HG03342 (cell line): ENCODE data around the gene TMCC1.
"Not testable (repeated sequence)": the region's sequence is repeated elsewhere in the genome, so short reads cannot be mapped to it uniquely, and the experiment has no call there.

Experiments used
- ATAC-seq: cut with Tn5 transposase; IDR thresholded peaks from one replicate; pipeline ENCODE4 v1.9.1; 2021; ENCODE audit warnings: mild to moderate bottlenecking, moderate library complexity; ENCODE audit not compliant: unreplicated experiment

Gene TMCC1

DNA sequence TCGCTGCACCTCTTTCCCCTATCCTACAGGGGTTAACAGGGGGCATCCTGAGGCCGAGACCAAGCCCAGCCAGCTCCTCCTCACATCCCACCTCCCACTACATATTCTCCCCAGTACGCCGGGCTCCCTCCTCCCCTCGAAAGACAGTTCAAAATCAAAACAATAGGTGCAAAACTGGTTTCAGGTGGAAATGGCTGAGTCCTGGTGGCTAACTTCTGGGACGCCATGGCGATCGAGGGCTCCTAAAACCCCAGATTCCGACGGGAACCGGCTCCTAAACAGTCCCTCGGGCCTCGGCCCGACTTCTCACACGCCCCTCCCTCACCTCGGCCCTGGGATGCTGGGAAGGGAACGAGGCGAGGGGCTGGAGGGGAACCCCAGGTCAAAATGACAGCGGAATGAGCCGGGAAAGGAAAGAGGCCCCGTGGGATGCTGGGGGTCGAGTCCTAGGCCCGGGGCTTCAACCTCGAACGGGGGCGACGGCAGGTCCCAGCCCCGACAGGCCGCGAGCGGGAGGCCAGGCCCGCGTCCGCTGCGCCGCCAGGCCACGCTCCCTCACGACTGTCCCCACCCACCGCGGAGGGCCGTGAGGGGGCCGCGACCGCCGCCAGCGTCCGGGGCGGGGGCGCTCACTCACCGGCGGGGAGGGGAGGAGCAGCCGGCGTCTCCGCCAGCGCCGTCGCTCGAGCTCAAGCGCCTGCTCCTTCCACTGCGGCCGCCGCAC is 492 bp downstream of the TMCC1 start:
- peak; percentile 62 for ATAC-seq

DNA sequence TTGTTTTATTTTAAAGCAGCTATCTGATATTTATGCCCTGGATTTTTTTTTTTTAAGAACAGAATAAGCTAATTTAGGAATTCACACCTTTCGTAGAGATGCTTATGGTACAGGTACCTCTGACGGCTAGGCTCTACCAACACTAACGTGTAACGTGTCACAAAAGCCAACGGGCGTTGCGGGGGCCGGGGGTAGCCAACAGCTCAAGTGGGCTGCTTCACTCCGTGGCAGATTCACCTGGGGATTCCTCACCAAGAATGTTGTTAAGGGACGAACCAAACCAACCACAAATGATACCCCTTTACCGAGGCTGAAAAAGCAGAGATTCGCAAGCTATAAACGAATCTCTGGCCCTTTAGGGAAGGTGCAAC is 1.0 kb downstream of the TMCC1 start:
- ATAC-seq: no peak

DNA sequence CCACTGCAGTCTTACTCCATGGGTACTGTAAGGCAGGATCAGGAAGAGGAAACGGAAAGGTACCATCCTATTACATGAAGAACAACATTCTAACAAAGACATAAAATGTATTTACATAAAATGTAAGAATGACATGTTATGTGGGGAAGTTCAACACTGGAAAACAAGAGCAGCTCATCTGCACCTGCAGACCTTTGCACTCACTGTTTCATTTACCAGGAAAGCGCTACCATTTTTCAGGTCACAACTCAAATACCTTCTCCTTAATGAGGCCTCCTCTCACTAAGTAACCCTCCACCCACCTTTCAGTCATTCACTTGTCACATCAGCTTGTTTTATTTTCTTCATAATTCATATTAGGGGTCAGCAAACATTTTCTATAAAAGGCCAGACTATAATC is 2.6 kb downstream of the TMCC1 start:
- ATAC-seq: no peak

DNA sequence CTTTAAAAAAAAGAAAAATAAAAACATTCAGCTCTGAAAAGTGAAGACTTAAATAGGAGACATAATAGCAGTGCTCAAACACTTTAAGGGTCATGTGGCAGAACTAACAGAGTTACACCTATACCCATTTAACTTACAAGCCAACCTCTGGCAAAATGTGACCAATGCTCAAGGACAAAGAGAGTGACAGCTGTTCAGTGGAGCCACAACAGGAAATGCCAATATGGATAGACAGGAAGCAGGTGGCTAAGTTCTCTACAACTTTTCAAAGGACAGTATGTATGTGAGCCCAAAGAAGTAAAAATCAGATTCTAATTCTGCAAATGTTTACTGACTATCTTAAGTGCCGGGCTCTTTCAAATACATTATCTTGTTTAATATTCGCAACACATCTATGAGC is 3.4 kb downstream of the TMCC1 start:
- ATAC-seq: no peak

DNA sequence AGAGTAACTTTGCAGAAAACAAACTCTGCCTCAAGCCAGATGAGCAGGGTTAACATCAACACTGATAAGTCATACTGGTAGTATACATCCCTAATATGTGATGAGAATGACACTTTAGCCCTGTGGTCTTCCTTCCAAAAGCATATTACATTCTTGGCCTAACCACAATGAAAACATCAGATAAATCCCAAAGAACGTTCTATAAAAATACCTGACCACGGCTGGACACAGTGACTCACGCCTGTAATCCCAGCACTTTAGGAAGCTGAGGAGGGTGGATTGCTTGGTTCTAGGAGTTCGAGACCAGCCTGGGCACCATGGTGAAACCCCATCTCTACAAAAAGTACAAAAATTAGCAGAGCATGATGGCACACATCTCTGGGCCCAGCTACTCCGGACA is 4.7 kb downstream of the TMCC1 start:
- no peak for ATAC-seq

DNA sequence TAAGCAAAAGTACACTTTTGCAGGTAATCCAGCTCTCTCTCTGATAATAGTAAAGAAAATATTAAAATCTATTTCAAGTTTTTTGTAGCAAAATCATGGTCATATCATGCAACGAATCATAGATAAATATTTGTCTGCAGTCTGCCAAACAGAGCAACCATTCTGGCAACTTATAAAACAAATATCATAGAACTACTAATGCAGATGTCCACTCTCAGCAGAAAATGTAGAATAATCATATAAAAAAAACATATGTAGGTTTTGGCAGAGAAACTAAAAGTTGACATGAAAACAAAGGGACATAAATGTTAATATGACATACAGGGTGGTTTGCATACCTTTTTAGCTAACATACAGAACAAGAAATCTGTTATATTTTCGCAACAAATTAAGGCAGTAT is 12.2 kb downstream of the TMCC1 start:
- ATAC-seq: no peak

DNA sequence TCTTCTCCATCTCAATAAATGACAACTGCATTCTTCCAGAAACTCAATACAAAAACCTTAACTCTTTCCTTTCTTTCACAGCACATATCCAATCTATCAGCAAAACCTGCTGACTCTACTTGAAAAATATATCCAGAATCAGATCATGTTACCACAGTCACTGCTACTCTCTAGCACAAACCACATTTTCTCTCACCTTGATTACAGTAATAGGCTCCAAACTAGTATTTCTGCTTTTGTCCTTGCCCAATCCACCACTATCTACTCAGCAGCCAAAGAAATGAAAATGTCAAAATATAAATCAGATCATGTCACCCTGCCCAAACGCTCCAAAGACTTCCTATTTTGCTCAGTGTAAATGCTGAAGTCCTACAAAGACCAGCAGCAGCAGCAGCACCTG is 15.2 kb downstream of the TMCC1 start:
- ATAC-seq: no peak

DNA sequence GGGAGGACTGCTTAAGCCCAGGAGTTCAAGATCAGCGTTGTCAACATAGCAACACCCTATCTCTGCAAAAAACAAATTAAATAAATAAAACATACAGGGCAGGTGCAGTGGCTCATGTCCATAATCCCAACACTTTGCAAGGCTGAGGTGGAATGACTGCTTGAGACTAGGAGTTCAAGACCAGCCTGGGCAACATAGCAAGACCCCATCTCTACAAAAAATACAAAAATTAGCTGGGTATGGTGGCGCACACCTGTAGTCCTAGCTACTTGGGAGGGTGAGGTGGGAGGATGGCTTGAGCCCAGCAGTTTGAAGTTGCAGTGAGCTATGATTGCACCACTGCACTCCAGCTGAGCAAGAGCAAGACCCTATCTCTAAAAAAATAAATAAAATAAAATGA is 19.0 kb downstream of the TMCC1 start:
- ATAC-seq: not testable (repeated sequence)

DNA sequence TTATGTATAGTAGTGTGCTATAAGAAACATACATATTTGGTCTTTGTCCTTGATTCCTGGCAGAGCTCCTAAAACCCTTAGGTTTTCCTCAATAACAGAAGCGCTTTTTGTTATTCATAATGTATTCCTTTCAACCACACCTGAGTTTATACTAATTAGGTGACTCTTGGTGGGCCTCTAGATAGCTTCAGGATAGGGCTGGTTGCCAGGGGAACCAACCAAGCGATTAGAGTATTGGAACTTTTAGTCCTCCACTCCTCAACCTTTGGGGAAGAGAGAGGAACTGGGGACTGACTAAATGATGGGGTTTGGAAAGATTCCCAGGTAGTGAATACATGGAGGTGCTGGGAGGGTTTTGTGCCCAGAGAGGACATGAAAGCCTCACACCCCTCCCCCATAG is 24.6 kb downstream of the TMCC1 start:
- no peak for ATAC-seq

DNA sequence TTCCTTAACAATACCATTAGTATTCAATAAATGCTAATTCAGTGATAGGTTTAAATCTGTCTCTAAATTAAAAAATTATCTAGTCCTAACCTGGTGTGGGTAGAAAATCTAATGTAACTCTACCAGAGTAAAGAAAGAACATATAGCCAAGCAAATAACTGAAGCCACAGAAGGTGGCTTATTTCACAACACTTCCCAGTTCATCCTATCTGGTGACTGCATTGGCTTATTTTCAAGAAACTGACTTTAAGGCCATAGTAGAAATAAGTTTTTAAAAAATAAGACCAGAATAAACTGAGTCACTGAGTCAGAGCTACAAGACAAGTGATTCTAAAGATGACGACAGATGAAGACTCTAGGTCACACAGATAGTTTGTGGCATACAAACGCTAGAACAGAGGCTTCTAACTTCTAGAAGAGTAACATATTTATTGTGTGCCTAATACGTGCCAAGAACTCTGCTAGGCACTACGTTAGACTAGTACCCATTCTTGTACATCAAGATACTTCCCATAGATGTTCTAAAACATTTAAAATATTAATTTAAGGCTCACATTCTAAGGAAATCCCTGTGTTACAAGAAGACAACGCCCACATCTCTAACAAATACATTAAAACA is 25.9 kb downstream of the TMCC1 start:
- ATAC-seq: no peak

DNA sequence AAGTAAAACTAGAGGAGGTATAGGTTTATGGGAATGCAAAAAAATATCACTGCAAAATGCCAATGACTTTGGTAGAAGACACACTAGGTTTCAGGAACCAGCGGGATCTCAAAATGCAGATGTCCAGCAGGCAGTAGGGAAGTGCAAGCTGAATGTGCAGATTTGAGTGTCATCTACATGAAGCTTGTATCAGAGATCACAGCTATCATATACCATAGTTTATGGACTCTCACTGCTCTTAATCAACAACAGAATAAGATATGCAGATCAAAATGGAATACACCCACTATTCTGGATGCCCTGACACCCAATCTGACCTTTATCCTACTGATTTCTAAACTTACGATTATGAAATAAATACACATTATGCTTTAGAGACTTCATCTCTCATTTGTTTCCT is 27.7 kb downstream of the TMCC1 start:
- no peak for ATAC-seq

DNA sequence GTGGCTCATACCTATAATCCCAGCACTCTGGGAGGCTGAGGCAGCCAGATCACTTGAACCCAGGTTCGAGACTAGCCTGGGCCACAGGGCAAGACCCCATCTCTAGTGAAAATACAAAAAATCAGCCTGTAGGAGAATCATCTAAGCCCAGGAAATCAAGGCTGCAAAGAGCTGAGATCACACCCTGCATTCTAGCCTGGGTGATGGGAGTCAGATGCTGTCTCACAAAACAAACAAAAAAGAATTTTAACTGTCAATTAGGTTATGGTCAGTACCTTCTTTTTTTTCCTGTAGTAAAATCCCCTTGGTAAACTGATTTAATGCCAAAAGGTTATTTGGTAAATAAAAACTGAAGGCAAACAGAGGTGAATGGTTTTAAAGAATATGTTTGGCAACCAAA is 29.0 kb downstream of the TMCC1 start:
- no peak for ATAC-seq

DNA sequence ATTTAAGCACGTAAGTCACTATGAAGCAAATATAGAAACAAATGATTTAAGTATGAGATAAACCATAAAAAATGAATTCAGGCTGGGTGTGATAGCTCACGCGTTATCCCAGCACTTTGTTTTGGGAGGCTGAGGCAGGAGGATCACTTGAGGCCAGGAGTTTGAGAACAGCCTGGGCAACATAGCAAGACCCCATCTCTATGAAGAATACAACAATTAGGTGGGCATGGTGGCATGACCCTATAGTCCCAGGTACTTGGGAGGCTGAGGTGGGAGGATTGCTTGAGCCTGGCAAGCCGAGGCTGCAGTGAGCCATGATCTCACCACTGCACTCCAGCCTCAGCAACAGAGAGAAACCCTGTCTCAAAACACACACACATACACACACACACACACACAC is 34.2 kb downstream of the TMCC1 start:
- ATAC-seq: no peak

DNA sequence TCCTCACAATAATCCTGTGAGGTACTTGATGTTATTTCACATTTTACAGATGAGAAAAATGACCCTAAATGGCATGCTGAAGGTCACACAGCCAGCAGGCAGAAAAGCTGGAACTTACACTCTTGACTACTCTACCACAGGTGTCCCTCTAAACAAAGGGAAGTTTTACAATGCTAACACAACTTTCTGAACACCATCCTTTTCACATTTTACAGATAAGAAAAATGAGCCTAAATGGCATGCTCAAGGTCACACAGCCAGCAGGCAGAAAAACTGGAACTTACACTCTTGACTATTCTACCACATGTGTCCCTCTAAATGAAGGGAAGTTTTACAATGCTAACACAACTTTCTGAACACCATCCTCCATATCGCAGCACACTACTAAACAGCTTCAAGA is 35.6 kb downstream of the TMCC1 start:
- ATAC-seq: no peak

DNA sequence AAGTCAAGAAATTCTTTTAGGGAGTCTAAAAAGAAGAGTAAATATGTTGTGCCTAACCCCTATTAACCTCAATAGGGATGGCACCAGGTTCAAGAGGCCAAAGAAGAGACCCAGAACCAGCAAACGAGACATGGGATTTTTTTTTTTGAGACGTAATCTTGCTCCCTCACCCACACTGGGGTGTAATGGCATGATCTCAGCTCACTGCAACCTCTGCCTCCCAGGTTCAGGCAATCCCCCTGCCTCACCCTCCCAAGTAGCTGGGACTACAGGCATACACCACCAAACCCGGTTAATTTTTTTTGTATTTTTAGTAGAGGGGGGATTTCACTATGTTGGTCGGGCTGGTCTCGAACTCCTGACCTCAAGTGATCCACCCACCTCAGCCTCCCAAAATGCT is 36.7 kb downstream of the TMCC1 start:
- not testable (repeated sequence) for ATAC-seq

DNA sequence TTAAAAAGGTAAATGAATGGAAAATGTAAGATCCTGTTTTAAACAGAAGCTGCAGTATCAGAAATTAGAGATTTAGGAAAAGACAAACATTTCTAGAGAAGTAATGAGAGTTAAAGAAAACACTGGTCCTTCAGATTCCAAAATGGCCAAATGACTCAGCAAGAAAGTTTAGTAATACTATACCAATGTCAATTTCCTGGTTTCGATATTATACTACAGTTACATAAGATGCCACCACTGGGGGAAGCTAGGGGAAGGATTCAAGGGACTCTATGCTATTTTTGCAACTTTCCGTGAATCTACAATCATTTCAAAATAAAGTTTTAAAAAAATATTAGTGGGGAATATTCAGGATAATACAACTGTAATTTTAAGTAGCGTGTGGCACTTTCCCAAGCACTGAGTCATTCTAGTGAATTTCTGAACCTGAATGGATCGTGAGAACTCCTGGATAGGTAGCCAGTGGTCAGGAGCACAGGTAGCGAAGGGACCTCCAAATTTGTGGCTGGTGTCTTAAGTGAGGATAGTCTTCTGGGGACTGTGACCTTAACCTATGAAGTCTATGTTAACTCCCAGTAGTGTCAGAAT is 37.6 kb downstream of the TMCC1 start:
- no peak for ATAC-seq

DNA sequence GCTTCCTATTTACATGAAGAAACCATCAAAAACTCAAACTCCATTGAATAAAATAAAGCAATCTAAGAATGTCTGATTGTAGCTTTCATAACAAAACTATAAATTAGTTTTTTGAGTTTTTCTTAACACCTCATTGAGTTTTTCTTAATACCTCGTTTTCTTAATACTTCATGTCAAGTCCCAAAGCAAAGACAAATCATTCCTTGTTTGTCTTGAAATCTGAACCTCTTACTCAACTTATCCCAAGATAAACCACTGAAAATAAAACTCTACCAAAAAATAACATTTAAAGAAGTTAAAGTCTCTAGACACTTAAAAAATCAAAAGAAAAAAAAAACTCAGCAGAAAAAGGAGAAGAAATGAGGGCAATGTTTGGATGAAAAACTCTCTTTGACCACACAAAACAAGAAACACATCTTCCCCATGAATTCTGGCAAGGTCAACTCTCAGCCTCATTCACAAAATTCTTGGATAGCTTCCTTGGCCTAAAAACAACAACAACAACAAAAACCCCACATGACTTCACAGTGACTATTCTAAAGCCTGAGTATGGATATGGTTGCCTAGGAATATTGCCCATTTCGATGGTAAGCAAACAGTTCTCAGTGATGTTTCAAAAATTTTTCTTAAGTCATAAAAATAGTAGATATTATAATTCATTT is 38.2 kb downstream of the TMCC1 start:
- no peak for ATAC-seq

DNA sequence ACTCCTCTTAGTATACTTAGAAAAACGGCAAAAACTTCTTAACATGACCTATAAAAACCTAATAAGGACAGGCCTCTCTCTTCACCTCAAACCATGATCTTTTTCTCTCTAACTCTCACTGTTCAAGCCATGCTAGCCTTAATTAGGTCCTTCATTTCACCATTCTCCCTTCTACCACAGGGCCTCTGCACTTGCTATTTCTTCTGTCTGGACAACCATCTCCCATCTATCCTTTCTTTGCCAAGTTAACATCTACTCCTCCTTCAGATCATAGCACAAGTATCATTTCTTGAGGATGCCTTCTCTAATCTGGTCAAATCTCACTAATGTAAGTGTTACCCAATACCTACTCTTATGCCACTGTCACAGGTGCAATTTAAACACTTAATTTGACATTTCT is 39.1 kb downstream of the TMCC1 start:
- no peak for ATAC-seq

DNA sequence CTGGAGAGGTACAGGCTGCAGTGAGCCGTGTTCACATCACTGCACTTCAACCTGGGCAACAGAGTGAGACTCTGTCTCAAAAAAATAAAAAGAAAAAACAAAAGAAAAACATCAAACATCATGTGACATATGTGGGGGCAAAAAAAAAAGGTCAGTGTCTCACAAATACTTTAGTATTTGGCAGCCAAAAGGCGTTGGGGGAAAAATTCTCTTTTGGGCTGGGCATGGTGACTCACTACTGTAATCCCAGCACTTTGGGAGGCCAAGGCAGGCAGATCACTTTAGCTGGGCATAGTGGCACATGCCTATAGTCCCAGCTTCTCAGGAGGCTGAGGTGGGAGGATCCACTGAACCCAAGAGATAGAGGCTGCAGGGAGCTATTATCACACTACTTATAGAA is 47.6 kb downstream of the TMCC1 start:
- ATAC-seq: no peak

DNA sequence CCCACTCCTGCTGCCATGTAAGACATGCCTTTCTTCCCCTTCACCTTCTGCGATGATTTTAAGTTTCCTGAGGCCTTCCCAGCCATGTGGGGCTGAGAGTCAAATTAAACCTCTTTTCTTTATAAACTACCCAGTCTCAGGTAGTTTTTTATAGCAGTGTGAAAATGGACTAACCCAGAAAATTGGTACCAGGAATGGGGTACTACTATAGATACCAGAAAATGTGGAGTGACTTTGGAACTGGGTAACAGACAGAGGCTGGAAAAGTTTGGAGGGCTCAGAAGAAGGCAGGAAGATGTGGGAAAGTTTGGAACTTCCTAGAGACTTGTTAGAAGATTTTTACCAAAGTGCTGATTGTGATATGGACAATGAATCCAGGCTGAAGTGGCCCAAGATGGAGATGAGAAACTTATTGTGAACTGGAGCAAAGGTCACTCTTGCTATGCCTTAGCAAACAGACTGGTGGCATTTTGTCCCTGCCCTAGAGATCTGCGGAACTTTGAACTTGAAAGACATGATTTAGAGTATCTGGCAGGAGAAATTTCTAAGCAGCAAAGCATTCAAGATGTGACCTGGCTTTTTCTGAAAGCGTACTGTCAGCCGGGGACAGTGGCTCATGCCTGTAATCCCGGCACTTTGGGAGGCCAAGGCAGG is 52.7 kb downstream of the TMCC1 start:
- no peak for ATAC-seq

DNA sequence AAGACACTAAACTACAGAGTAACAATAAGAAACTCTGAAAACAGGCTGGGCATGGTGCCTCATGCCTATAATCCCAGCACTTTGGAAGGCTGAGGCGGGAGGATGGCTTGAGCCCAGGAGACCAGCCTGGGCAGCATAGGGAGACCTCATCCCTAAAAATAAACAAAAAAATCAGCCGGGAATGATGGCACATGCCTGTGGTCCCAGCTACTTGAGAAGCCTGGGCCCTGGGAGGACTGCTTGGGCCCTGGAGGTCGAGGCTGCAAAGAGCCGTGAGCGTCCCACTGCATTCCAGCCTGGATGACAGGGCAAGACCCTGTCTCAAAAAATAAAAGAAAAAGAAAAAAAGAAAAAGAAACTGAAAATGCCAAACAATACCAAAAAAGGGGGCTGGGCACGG is 55.4 kb downstream of the TMCC1 start:
- no peak for ATAC-seq
